Measurements from ENCODE around the gene YOD1.
A peak's percentile ranks its signal among the peaks of the same experiment; 100 is the strongest.

Gene YOD1

DNA sequence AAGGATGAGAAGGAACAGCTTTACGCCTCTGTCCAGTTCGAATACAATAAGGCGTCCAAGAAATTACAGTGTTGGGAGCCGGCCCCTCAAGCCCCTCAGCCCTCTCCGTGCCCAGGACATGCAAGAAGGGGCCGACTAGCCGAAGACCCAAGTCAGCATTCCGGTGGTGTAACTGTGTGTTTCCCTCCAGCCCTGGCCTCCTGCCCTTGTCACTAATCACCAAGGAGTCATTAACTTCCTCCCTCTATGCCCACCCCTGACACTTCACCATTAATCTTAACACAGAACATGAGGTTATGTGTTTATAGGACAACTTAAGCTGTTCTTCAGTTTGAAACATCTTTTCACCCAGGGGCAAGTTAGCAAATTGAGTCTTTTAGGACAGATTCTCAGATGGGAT, 21.2 kb upstream of the YOD1 start:
- DNase-seq: no peak

DNA sequence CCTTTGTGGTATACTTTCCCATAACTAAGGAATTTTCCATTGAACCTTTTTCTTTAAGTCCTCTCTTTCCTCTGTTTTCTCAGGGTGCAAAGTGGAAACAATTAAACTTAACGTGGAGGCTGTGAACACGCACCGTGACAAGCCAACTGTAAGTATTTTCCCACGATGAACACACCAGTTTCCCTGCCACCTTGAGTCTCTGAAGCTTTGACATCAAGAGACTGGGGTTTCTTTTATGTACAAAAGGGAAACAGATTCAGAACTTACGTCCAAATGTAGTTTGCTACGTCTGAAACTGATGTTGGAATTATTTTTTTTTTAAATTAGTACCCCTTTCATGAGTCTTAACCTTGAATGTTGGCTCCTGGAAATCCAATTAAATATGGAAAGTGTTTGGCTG, 20.4 kb upstream of the YOD1 start:
- no peak for DNase-seq

GRCh38 chr1:207070811-207071210, 19.8 kb upstream of the YOD1 start:
- peak in 1 of 2 donors; percentile 10 for DNase-seq

DNA sequence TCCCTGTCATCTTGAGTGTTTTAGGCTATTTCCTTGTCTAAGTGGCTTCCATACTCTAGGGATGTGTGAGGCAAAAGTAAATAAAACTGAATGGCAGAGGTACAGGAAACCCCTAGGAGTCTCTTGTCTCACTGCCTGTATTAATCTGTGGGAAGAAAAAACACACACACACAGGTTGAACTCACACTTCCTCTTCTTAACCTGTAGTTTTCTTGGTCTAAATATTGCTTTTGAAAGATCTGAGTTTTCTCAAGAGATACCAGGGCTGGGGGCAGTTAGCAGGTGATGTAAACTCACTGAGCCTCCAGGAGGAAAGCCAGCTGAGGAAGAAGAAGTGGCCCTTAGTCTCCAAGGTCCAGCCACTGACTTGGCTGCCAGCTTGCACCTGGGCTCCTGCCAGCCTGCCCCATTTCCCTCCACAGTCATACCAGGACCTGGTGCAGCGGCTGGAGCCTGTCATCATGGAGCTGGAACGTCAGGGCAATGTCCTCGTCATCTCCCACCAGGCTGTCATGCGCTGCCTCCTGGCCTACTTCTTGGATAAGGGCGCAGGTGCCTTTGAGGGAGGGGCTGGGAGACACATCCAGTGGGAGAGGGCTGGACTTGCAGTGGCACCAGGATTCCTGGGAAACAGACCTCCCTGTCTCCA, 19.0 kb upstream of the YOD1 start:
- no peak for DNase-seq

GRCh38 chr1:207069061-207069460, 18.1 kb upstream of the YOD1 start:
- DNase-seq: peak in 1 of 2 donors; percentile 34

- DNase-seq: no peak
These were observed 16.7 kb upstream of the YOD1 start for GRCh38 chr1:207067665-207068064.

DNA sequence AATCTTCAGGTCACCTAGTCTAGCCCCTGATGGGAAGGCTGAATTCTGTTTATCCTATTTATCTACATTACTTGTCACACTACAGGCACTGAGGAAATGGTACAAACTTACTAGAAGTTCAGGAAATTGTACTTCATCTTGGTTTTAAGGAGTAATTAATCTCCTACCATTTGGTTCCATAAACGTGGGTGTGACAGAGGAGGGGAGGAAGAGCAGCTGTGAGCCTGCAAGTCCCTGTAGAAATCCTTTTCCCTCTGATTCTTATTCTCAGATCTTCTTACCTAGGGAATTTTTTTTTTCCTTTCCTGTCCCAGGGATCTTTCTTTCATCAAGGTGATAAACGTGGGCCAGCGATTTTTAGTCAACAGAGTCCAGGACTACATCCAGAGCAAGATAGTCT, 16.2 kb upstream of the YOD1 start:
- DNase-seq: no peak

- no peak for DNase-seq
These were observed 13.6 kb upstream of the YOD1 start for GRCh38 chr1:207064561-207064960.

- DNase-seq: no peak
These were observed 12.0 kb upstream of the YOD1 start for GRCh38 chr1:207063014-207063413.

- no peak for DNase-seq
These were observed 11.1 kb upstream of the YOD1 start for GRCh38 chr1:207062058-207062457.

DNA sequence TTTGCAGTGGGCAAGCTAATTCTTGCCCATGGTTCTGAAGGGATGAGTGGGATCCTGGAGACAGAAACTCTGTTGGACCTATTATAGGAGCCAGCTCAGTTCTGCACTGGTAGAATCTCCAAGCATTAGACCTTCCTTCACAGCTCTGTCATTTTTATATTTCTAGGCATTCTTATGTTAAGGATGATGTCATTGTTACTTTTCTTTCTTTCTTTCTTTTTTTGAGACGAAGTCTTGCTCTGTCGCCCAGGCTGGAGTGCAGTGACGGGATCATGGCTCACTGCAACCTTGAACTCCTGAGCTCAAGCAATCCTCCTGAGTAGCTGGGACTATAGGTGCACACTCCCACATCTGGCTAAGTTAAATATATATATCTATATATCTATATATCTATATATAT, 9.6 kb upstream of the YOD1 start:
- no peak for DNase-seq

DNA sequence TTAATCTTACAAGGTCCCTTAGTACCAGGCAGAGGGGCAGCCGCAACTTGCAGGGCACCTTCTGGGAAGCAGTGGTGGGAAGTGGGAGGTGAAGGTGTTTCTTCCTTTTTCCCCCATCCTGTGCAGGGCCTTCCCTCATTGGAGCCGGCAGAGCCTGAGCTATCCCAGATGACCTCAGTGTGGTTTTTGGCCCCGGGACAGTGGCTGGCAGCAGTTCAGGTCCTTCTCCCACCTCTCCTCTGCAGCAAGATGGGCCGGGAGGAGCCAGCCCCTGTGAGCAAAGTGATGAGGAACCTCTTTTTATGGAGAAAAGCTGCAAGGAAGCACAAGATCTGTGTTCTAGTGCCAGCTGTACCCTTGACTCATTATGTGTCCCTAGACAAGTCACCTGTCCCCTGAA, 8.9 kb upstream of the YOD1 start:
- DNase-seq: no peak

GRCh38 chr1:207058878-207059867, 8.2 kb upstream of the YOD1 start:
- no peak for DNase-seq

DNA sequence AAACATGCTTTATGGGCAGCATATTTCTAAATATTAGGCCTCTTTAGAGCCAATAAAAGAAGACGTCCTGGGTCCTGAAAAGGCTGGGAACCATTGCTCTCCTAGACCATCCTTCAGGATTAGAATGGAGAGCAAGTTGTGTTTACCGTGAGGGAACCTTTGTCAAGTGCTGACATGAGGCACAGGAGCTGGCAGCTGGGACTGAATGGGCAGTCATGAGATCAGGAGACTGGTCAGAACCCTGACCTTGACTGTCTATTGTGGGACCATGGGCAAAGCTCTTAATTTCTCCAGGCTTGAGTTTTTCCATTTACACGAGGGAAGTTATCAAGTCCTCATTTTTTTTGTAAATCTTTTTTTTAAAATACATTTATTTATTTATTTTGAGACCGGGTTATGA, 7.2 kb upstream of the YOD1 start:
- no peak for DNase-seq

- no peak for DNase-seq
These were observed 5.7 kb upstream of the YOD1 start for GRCh38 chr1:207056673-207057072.

- DNase-seq: no peak
These were observed 4.5 kb upstream of the YOD1 start for GRCh38 chr1:207055386-207056001.

DNA sequence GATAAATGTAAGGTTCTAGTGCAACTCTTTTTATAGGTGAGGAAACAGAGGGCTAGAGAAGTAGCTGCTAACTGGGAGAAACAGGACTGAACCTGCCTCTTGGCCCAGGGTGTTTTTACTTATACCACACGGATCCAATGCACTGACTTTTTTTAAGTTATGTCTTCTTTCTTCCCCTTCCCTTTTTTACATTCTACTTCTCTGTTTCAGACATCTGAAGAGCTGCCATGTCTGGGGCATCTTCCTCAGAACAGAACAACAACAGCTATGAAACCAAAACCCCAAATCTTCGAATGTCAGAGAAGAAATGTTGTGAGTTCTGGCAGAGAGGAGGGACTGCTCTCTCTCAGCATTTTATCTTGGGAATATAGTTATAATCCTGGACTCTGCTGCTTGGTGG, 3.5 kb upstream of the YOD1 start:
- DNase-seq: peak in 1 of 2 donors; percentile 12

DNA sequence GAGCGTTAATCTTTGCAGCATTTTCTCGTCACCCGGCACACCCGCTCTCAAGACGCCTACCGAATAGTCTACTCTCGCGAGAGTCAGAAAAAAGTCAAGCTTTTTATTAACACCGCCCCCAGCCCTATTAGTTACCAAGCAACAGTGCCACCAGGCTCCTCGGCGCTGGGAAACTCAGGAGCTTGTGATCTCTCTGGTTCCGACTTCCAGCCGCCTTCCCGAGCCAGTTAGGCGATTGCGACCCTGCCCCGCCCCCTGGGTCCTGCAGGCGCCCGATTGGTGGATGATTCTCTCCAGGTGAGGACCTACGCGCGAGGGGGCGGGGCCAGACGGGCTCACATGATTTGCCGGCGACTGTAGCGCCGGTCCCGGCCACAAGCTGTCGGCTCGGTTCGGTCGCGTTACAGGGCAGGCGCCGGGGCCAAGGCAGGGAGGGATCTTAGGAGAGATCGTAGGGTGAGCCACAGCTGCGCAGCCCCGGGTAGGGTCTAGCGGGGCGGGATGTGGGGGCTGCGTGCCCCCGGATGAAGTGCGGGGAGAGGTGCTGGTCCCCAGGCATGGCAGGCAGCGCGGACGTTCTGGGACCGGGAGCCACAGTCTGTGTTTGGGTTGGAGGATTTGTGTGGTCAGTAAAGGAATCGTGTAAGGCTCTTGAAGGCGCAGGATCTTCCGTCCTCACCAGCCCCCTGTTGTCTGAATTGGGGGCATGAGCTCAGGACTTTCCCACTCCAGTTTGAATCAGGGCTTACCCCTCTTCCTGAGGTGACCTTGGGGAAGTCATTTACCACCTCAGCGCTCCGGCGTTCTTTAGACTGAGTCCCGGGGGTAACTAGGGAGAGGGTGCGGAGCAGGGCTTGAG, 2.1 kb upstream of the YOD1 start, which contains the start of gene PFKFB2:
Gene PFKFB2 (plus strand): TSS at position 365 of the 859 bp plus-strand sequence. CDS start 1,443 bp downstream, outside the sequence.
- peak; percentile 94 to 95 for DNase-seq

- peak; percentile 91 to 92 for DNase-seq
These were observed 373 bp downstream of the YOD1 start for GRCh38 chr1:207050480-207051190.

DNA sequence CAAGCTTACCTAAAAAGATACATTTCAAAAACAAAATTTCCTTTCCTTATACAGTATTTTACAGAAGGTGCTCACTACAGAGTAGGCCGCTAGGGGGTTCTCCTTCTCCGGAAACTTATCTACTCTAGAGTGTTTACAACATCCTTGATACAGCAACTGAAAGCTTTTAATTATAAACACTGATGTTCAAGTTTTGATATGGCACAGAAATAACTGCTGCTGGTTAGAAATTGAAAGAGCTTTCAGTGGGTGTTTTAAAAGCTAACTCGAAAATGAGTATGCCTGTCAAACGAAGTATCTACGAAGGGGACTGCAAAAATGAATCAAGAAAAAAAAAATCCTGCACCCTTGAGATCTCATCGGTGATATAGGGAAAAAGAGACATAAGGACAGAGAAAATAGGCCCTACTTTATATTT, 1.0 kb downstream of the YOD1 start:
- peak; percentile 50 to 66 for DNase-seq

DNA sequence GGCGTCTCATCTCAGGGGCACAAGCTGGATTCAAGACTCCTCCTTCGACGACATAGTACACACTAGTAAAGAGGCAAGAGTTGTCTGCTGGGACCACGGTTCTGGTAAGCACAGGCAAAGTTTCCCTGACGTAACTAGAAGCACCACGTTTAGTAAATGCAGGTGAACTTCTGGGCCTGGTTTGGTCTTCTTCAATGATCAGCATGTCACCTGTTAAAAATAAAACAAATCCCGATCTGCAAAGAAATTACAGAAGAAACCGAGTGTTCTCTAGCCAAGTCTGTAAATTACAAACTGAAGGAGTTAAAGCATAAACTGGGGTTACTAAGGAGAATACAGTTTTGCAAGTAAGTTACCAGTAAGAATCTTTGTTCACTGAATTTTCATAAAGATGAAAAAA, 1.5 kb downstream of the YOD1 start:
- no peak for DNase-seq

GRCh38 chr1:207049054-207049453, 2.0 kb downstream of the YOD1 start:
- no peak for DNase-seq

Measured in CD4-positive, alpha-beta T cell treated with Interleukin-1 beta for 1 hour (primary cell).